ENCODE measurements around the gene ZC3H12C. TPM values are rescaled to one million over a fixed set of nuclear protein-coding genes. Genes with fewer than 3 reads are reported as not detected.

Gene ZC3H12C
- total and polyA plus RNA-seq, 2 of the 4 experiments (the other 2 are of a cell fraction) = 4.2 to 15.8 TPM

DNA sequence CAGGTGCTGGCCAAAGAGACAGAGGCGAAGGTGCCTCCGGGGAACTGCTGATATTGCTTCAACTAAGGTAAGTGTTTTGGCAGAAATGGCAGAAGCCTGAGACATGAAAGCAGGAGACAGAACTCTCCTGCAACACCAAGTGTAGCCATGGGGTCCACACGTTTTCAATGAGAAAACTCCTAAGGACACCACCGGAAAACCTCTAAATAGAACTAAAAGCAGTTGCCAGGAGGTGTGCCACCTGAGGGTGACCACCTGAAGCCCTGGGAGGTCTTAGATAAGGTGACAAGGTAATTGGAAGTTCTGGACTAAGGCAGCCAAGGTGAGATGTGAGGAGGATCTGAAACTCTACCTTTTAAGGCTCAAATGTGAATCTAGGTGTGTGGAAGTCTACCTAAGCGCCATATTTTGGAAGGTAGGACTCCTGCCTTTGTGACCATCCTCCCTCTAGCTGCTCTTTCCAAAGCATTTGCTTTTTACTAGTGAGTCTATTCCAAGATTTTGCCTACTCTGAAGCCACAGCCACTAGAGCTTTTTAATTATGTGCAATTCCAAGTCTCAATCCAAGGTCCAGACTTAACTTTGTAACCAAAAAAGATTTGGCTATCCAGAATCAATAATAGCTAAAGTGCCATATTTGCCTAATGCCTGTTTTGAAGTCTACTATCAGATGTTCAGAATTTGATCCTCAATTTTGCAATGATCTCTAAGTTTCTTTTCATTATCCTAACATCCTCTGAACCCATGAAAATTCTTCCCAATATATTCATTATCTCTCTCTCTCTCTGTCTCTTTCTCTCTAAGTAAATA is 4.5 kb upstream of the ZC3H12C start:
- no TSS peak for BruUV-seq (replicated peaks)
- DNase-seq = no peak
- TF ChIP-seq RCOR1 (IDR thresholded peaks at IDR 0.05; ENCODE audit: insufficient replicate concordance, low read length) = no peak
- TF ChIP-seq MXI1 (IDR thresholded peaks at IDR 0.05; ENCODE audit: borderline replicate concordance, low read depth, low read length) = no peak
- no peak for TF ChIP-seq RFX5 (IDR thresholded peaks at IDR 0.05; ENCODE audit: low read depth, low read length)
- no peak for TF ChIP-seq ELK1 (IDR thresholded peaks at IDR 0.05; ENCODE audit: borderline replicate concordance, low read depth, low read length)
- no peak for TF ChIP-seq USF2 (IDR thresholded peaks at IDR 0.05; ENCODE audit: low read depth, low read length)
- no peak for TF ChIP-seq SMC3 (IDR thresholded peaks at IDR 0.05; ENCODE audit: low read depth, low read length)
- no peak for TF ChIP-seq MAZ (IDR thresholded peaks at IDR 0.05; ENCODE audit: borderline replicate concordance, low read depth, low read length)
- TF ChIP-seq BHLHE40 (IDR thresholded peaks at IDR 0.05; ENCODE audit: low read depth, low read length) = no peak
- no peak for TF ChIP-seq RAD21 (IDR thresholded peaks at IDR 0.05; ENCODE audit: low read length)
- TF ChIP-seq CHD1 (IDR thresholded peaks at IDR 0.05; ENCODE audit: low read depth, low read length) = no peak
- TF ChIP-seq FOS (IDR thresholded peaks at IDR 0.05; ENCODE audit: low read depth, low read length) = no peak
- TF ChIP-seq MAFK (IDR thresholded peaks at IDR 0.05; ENCODE audit: low read depth, low read length) = no peak
- TF ChIP-seq, protein P1, sequence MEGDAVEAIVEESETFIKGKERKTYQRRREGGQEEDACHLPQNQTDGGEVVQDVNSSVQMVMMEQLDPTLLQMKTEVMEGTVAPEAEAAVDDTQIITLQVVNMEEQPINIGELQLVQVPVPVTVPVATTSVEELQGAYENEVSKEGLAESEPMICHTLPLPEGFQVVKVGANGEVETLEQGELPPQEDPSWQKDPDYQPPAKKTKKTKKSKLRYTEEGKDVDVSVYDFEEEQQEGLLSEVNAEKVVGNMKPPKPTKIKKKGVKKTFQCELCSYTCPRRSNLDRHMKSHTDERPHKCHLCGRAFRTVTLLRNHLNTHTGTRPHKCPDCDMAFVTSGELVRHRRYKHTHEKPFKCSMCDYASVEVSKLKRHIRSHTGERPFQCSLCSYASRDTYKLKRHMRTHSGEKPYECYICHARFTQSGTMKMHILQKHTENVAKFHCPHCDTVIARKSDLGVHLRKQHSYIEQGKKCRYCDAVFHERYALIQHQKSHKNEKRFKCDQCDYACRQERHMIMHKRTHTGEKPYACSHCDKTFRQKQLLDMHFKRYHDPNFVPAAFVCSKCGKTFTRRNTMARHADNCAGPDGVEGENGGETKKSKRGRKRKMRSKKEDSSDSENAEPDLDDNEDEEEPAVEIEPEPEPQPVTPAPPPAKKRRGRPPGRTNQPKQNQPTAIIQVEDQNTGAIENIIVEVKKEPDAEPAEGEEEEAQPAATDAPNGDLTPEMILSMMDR (conservative IDR thresholded peaks at IDR 0.05; ENCODE audit: low read depth, low read length) = no peak
- no peak for TF ChIP-seq NFE2L2 (IDR thresholded peaks at IDR 0.05; ENCODE audit: low read depth, low read length)

More for the DNA sequence above, 4.5 kb upstream of the ZC3H12C start:
- H2BK5ac ChIP-seq (ENCODE audit: low read depth, low read length, poor library complexity, severe bottlenecking) = no peak overlapping the region
- peak overlapping the region in 1 of 2 experiments; percentile 37; a peak in 1 of 4 replicates for H4K8ac ChIP-seq (ENCODE audit: low read depth in 2 of 2, low read length in 2 of 2)
- intact Hi-C loops (cut with micrococcal nuclease) (no loop called here), dilution Hi-C loops (cut with HindIII; ENCODE audit: low sequenced_read_pairs, unreplicated experiment) (no loop called here), in situ Hi-C loops (cut with MboI; ENCODE audit: low sequenced_read_pairs) (no loop called here)
- H2BK20ac ChIP-seq (ENCODE audit: low read depth, low read length) = peak overlapping the region; percentile 27; the same call in 1 of the 2 replicates
- H4K20me1 ChIP-seq (ENCODE audit: insufficient read depth, low read length) = no peaks in the 10 kb centered on the region
- no peak overlapping the region for H3K56ac ChIP-seq (ENCODE audit: extremely low read depth, insufficient read depth, low read length)
- H2AK9ac ChIP-seq (replicated peaks; ENCODE audit: low read depth, low read length, poor library complexity) = peak overlapping the region; percentile 79
- peak overlapping the region; percentile 76; the same call in 2 of the 3 replicates for H2BK15ac ChIP-seq (ENCODE audit: low read depth, low read length)
- no peak overlapping the region for H3K9ac ChIP-seq (ENCODE audit: low read depth, low read length)
- no peak overlapping the region for H4K5ac ChIP-seq (ENCODE audit: low read depth, low read length)
- H3K4ac ChIP-seq (ENCODE audit: low read depth, low read length) = peak overlapping the region; percentile 24
- WGBS, 2 experiments (ENCODE audit: extremely low coverage in 2 of 2, insufficient read length in 1 of 2) = no CpG with 5 or more reads among the region's 5 CpGs
- H2AFZ ChIP-seq (replicated peaks; ENCODE audit: low read length, poor library complexity) = no peak overlapping the region
- no peaks in the 10 kb centered on the region for H3K9me3 ChIP-seq (ENCODE audit: control insufficient read depth, insufficient read depth, low read length)
- ChIA-PET CTCF (no interaction called here), POLR2A (ENCODE audit: unreplicated experiment) (no interaction called here)
- no peak overlapping the region for H3K27ac ChIP-seq (ENCODE audit: insufficient read depth, low read length)
- no peak overlapping the region for H4K91ac ChIP-seq (ENCODE audit: insufficient read depth, low read depth, low read length)
- no peak overlapping the region for H3K4me2 ChIP-seq (ENCODE audit: low read depth, low read length)
- peak overlapping the region; percentile 86; the same call in 1 of the 2 replicates for H3K23ac ChIP-seq (ENCODE audit: low read depth, low read length)
- no peaks in the 10 kb centered on the region for H3K36me3 ChIP-seq (ENCODE audit: control insufficient read depth, insufficient read depth, low read length)
- peak overlapping the region; percentile 12; the same call in 1 of the 2 replicates for H2BK120ac ChIP-seq (ENCODE audit: low read depth, low read length)
- H3K18ac ChIP-seq (ENCODE audit: low read depth, low read length) = no peak overlapping the region; the same call in 1 of the 2 replicates
- H3K14ac ChIP-seq (replicated peaks; ENCODE audit: low read depth, low read length) = peak overlapping the region; percentile 68
- H3K79me1 ChIP-seq (ENCODE audit: low read depth in 1 of 2, low read length in 2 of 2) = peaks cover 0 to 6% of the 10 kb centered on the region in 2 experiments; a peak in 2 of 4 replicates
- peak overlapping the region; percentile 63; the same call in 1 of the 2 replicates for H2AK5ac ChIP-seq (ENCODE audit: low read depth, low read length)
- H3K9me1 ChIP-seq (ENCODE audit: insufficient read depth, low read length) = peaks cover 15% of the 10 kb centered on the region
- H3K27me3 ChIP-seq (ENCODE audit: control insufficient read depth, insufficient read depth, low read length) = no peaks in the 10 kb centered on the region
- peaks cover 9% of the 10 kb centered on the region for H3K4me1 ChIP-seq (ENCODE audit: control insufficient read depth, insufficient read depth, low read length)
- no peak for ATAC-seq (ENCODE audit: low read depth)
- no peak overlapping the region for H3K4me3 ChIP-seq (ENCODE audit: insufficient read depth, low read depth, low read length)

Data from IMR-90 (cell line).